Pons (tissue), 1 donor: ENCODE measurements around the gene DYNC1LI2.
"Not testable (repeated sequence)": the region's sequence is repeated elsewhere in the genome, so short reads cannot be mapped to it uniquely, and the experiment has no call there.

Experiments
- DNase-seq: peaks from one replicate; pipeline ENCODE4 v3.0.0-alpha.2; 2016; ENCODE audit warnings: low spot score

Gene DYNC1LI2

GRCh38 chr16:66696669-66697630 is 54.5 kb downstream of the DYNC1LI2 start, which contains the start of gene CMTM4:
Gene CMTM4, minus strand, starts transcription at chr16:66696743. Its CDS starts 218 bp downstream, at chr16:66696525.
- peak; percentile 85 for DNase-seq

- no peak for DNase-seq
These were observed 55.3 kb downstream of the DYNC1LI2 start for GRCh38 chr16:66695935-66696668.

- DNase-seq = peak; percentile 58
These were observed 55.9 kb downstream of the DYNC1LI2 start for GRCh38 chr16:66695471-66695934.

- DNase-seq = no peak
These were observed 58.3 kb downstream of the DYNC1LI2 start for GRCh38 chr16:66693149-66693548.

- no peak for DNase-seq
These were observed 59.1 kb downstream of the DYNC1LI2 start for GRCh38 chr16:66692341-66692740.

GRCh38 chr16:66691234-66691633 is 60.2 kb downstream of the DYNC1LI2 start:
- no peak for DNase-seq

GRCh38 chr16:66690106-66690847 is 61.1 kb downstream of the DYNC1LI2 start:
- DNase-seq = peak; percentile 88

GRCh38 chr16:66689282-66689681 is 62.1 kb downstream of the DYNC1LI2 start:
- no peak for DNase-seq

GRCh38 chr16:66687906-66688625 is 63.3 kb downstream of the DYNC1LI2 start:
- DNase-seq = no peak

GRCh38 chr16:66685501-66686115 is 65.8 kb downstream of the DYNC1LI2 start:
- DNase-seq = not testable (repeated sequence)

GRCh38 chr16:66682271-66682670 is 69.1 kb downstream of the DYNC1LI2 start:
- no peak for DNase-seq

- DNase-seq = no peak
These were observed 69.7 kb downstream of the DYNC1LI2 start for GRCh38 chr16:66681676-66682075.

GRCh38 chr16:66678337-66678736 is 73.1 kb downstream of the DYNC1LI2 start:
- DNase-seq = no peak

GRCh38 chr16:66677836-66678235 is 73.6 kb downstream of the DYNC1LI2 start:
- no peak for DNase-seq

- DNase-seq = peak; percentile 66
These were observed 74.2 kb downstream of the DYNC1LI2 start for GRCh38 chr16:66677179-66677578.

GRCh38 chr16:66676599-66676998 is 74.8 kb downstream of the DYNC1LI2 start:
- DNase-seq = no peak

- no peak for DNase-seq
These were observed 77.7 kb downstream of the DYNC1LI2 start for GRCh38 chr16:66673691-66674090.
